ENCODE measurements around the gene ZC3H13.
"Not testable (repeated sequence)": the region's sequence is repeated elsewhere in the genome, so short reads cannot be mapped to it uniquely, and the experiment has no call there.

Gene ZC3H13

DNA sequence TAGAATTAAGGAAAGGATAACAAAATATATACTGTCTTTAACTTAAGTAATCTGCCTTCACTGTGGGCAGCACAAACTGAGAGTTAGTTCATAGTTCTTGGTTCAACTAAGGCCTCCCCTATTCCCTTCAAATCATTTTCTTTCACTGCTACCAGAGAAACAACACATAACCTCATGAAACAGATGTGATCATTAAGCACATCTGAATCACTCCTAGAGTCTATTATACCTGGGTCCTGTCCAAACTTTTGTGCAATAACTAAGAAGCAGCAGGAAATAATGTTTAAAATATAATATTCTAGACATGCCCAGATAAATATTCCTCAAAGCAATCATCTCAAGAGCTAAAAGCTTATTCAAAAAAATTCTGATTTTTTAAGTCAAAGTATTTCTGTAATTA, 62.9 kb downstream of the ZC3H13 start:
- no peak overlapping the region for H3K27ac ChIP-seq (ENCODE audit: low read depth, low read length)
- H3K27me3 ChIP-seq (ENCODE audit: control insufficient read depth in 1 of 2, insufficient read depth in 2 of 2, low read length in 2 of 2) = no peaks in the 10 kb centered on the region
- no peak overlapping the region for H3K4me3 ChIP-seq (ENCODE audit: low read depth in 1 of 2, low read length in 2 of 2)
- H3K4me1 ChIP-seq (ENCODE audit: control insufficient read depth in 1 of 2, insufficient read depth in 2 of 2, low read length in 2 of 2) = no peaks in the 10 kb centered on the region
- H3K9ac ChIP-seq (ENCODE audit: low read depth in 1 of 2, low read length in 2 of 2) = no peak overlapping the region
- H3K36me3 ChIP-seq (ENCODE audit: control insufficient read depth in 1 of 2, insufficient read depth in 2 of 2, low read length in 2 of 2) = peaks cover 21 to 40% of the 10 kb centered on the region in 2 donors
- H3K9me3 ChIP-seq (ENCODE audit: control insufficient read depth in 1 of 2, low read length in 2 of 2) = no peaks in the 10 kb centered on the region

DNA sequence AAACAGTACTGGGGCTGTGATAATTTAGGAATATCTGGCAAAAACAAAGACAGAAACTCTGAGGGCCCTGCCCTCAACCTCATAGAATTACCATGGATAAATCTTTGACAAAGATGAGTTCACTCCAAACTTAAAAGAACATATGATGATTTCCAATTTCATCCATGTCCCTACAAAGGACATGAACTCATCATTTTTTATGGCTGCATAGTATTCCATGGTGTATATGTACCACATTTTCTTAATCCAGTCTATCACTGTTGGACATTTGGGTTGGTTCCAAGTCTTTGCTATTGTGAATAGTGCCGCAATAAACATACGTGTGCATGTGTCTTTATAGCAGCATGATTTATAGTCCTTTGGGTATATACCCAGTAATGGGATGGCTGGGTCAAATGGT, 71.4 kb downstream of the ZC3H13 start:
- H3K4me1 ChIP-seq (ENCODE audit: control insufficient read depth in 1 of 2, insufficient read depth in 2 of 2, low read length in 2 of 2); H3K9me3 ChIP-seq (ENCODE audit: control insufficient read depth in 1 of 2, low read length in 2 of 2); H3K9ac ChIP-seq (ENCODE audit: low read depth in 1 of 2, low read length in 2 of 2); H3K27ac ChIP-seq (ENCODE audit: low read depth, low read length); H3K27me3 ChIP-seq (ENCODE audit: control insufficient read depth in 1 of 2, insufficient read depth in 2 of 2, low read length in 2 of 2); H3K4me3 ChIP-seq (ENCODE audit: low read depth in 1 of 2, low read length in 2 of 2): not testable (repeated sequence)
- H3K36me3 ChIP-seq (ENCODE audit: control insufficient read depth in 1 of 2, insufficient read depth in 2 of 2, low read length in 2 of 2) = peaks cover 17 to 28% of the 10 kb centered on the region in 2 donors

DNA sequence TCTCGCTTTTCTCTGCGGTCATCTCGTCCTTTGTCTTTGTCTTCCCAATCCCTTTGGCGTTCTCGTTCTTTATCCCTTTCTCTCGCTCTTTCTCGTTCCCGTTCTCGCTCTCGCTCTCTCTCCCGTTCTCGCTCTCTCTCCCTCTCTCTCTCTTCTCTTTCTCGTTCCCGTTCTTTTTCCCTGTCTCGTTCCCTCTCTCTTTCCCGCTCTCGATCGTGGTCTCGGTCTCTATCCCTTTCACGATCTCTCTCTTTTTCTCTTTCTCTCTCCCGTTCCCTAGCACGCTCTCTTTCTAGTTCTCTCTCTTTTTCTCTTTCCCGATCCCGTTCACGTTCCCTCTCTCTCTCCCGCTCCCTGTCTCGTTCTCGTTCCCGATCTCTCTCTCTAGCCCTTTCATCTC, 77.2 kb downstream of the ZC3H13 start:
- Histone ChIP-seq H3K9me3 (ENCODE audit: control insufficient read depth in 1 of 2, low read length in 2 of 2) (no peaks in the 10 kb centered on the region), H3K27me3 (ENCODE audit: control insufficient read depth in 1 of 2, insufficient read depth in 2 of 2, low read length in 2 of 2) (no peaks in the 10 kb centered on the region), H3K9ac (ENCODE audit: low read depth in 1 of 2, low read length in 2 of 2) (no peak overlapping the region), H3K27ac (ENCODE audit: low read depth, low read length) (no peak overlapping the region), H3K36me3 (ENCODE audit: control insufficient read depth in 1 of 2, insufficient read depth in 2 of 2, low read length in 2 of 2) (peaks cover 18 to 51% of the 10 kb centered on the region in 2 donors), H3K4me1 (ENCODE audit: control insufficient read depth in 1 of 2, insufficient read depth in 2 of 2, low read length in 2 of 2) (no peaks in the 10 kb centered on the region), H3K4me3 (ENCODE audit: low read depth in 1 of 2, low read length in 2 of 2) (no peak overlapping the region)

DNA sequence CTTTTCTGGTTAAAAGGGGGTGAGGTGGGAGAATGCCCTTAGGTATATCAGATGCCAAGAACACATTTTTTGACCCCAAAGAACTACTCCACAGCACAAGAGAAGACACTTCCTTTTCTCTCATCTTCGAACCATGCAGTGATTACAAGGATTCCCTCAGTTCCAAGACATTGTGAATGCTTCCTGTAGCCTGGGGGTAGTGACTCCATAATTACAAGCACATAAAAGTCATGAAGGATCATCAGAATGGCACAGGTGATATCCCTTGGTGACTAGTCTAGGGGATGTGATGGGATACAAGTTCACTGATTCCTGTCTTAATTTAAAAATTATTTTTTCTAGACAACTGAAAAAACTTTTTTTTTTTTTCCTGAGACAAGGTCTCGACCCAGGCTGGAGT, 78.0 kb downstream of the ZC3H13 start:
- no peaks in the 10 kb centered on the region for H3K9me3 ChIP-seq (ENCODE audit: control insufficient read depth in 1 of 2, low read length in 2 of 2)
- no peak overlapping the region for H3K9ac ChIP-seq (ENCODE audit: low read depth in 1 of 2, low read length in 2 of 2)
- H3K36me3 ChIP-seq (ENCODE audit: control insufficient read depth in 1 of 2, insufficient read depth in 2 of 2, low read length in 2 of 2) = peaks cover 20 to 50% of the 10 kb centered on the region in 2 donors

DNA sequence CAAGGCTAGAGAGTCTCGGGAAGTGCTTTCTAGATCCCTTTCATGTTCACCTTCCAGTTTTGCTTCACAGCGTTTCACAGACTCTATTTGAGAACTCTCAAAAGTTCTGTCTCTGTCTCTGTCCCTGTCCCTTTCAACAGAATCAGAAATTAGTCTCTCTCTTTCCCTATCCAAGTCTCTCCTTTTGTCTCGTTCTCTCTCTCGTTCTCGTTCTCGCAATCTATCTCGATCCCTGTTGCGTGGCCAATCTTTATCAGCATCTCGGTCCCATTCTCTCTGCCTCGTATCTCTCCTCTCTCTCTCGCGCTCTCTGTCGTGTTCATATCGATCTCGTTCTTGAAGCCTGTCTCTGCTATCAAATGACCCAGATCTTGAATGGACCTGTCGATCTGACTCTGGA, 85.0 kb downstream of the ZC3H13 start:
- Histone ChIP-seq H3K36me3 (ENCODE audit: control insufficient read depth in 1 of 2, insufficient read depth in 2 of 2, low read length in 2 of 2) (peaks cover 39 to 61% of the 10 kb centered on the region in 2 donors), H3K9ac (ENCODE audit: low read depth in 1 of 2, low read length in 2 of 2) (no peak overlapping the region), H3K4me1 (ENCODE audit: control insufficient read depth in 1 of 2, insufficient read depth in 2 of 2, low read length in 2 of 2) (no peaks in the 10 kb centered on the region), H3K9me3 (ENCODE audit: control insufficient read depth in 1 of 2, low read length in 2 of 2) (no peaks in the 10 kb centered on the region), H3K27ac (ENCODE audit: low read depth, low read length) (no peak overlapping the region), H3K4me3 (ENCODE audit: low read depth in 1 of 2, low read length in 2 of 2) (no peak overlapping the region), H3K27me3 (ENCODE audit: control insufficient read depth in 1 of 2, insufficient read depth in 2 of 2, low read length in 2 of 2) (no peaks in the 10 kb centered on the region)

More for the DNA sequence above, 78.0 kb downstream of the ZC3H13 start:
- H3K27ac ChIP-seq (ENCODE audit: low read depth, low read length) = no peak overlapping the region
- H3K4me3 ChIP-seq (ENCODE audit: low read depth in 1 of 2, low read length in 2 of 2) = no peak overlapping the region
- H3K27me3 ChIP-seq (ENCODE audit: control insufficient read depth in 1 of 2, insufficient read depth in 2 of 2, low read length in 2 of 2) = no peaks in the 10 kb centered on the region
- H3K4me1 ChIP-seq (ENCODE audit: control insufficient read depth in 1 of 2, insufficient read depth in 2 of 2, low read length in 2 of 2) = no peaks in the 10 kb centered on the region

DNA sequence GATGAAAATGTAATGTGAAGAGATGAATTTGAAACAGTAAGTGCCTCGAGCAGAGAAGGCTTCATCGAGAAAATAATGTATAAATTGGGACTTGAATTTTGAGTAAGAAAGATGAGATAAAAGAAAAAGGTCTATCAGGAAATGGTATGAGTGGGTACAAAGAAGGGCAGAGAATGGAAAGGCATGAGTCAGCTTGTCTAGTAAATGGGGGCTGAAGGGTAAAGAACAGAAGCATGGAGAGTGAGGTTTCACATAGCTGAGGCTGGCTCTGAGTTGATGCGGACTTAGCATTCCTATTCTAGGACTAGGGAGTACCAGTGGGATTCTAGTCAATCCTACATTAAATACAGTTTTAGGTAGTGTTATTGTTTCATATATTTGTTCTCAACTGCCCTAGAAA, 85.8 kb downstream of the ZC3H13 start:
- H3K9ac ChIP-seq (ENCODE audit: low read depth in 1 of 2, low read length in 2 of 2) = no peak overlapping the region
- H3K4me3 ChIP-seq (ENCODE audit: low read depth in 1 of 2, low read length in 2 of 2) = no peak overlapping the region
- peaks cover 35 to 58% of the 10 kb centered on the region in 2 donors for H3K36me3 ChIP-seq (ENCODE audit: control insufficient read depth in 1 of 2, insufficient read depth in 2 of 2, low read length in 2 of 2)
- H3K4me1 ChIP-seq (ENCODE audit: control insufficient read depth in 1 of 2, insufficient read depth in 2 of 2, low read length in 2 of 2) = no peaks in the 10 kb centered on the region
- H3K27ac ChIP-seq (ENCODE audit: low read depth, low read length) = no peak overlapping the region
- H3K9me3 ChIP-seq (ENCODE audit: control insufficient read depth in 1 of 2, low read length in 2 of 2) = no peaks in the 10 kb centered on the region
- no peaks in the 10 kb centered on the region for H3K27me3 ChIP-seq (ENCODE audit: control insufficient read depth in 1 of 2, insufficient read depth in 2 of 2, low read length in 2 of 2)

DNA sequence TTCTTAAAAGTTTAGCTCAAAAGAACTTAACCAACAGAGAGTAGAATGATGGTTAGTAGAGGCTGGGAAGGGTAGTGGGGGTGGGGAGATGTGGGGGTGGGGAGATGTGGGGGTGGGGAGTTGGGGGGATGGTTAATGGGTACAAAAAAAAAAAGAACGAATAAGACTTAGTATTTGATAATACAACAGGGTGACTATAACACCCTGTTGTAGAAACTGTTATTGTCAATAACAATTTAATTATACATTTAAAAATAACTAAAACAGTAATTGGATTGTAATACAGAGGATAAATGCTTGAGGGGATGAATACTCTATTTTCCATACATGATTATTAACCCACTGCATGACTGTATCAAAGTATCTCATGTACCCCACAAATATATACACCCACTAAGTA, 91.1 kb downstream of the ZC3H13 start:
- Histone ChIP-seq H3K9me3 (ENCODE audit: control insufficient read depth in 1 of 2, low read length in 2 of 2) (no peaks in the 10 kb centered on the region), H3K4me3 (ENCODE audit: low read depth in 1 of 2, low read length in 2 of 2) (no peak overlapping the region), H3K4me1 (ENCODE audit: control insufficient read depth in 1 of 2, insufficient read depth in 2 of 2, low read length in 2 of 2) (no peaks in the 10 kb centered on the region), H3K27me3 (ENCODE audit: control insufficient read depth in 1 of 2, insufficient read depth in 2 of 2, low read length in 2 of 2) (no peaks in the 10 kb centered on the region), H3K27ac (ENCODE audit: low read depth, low read length) (no peak overlapping the region), H3K36me3 (ENCODE audit: control insufficient read depth in 1 of 2, insufficient read depth in 2 of 2, low read length in 2 of 2) (peaks cover 18 to 50% of the 10 kb centered on the region in 2 donors), H3K9ac (ENCODE audit: low read depth in 1 of 2, low read length in 2 of 2) (no peak overlapping the region)

DNA sequence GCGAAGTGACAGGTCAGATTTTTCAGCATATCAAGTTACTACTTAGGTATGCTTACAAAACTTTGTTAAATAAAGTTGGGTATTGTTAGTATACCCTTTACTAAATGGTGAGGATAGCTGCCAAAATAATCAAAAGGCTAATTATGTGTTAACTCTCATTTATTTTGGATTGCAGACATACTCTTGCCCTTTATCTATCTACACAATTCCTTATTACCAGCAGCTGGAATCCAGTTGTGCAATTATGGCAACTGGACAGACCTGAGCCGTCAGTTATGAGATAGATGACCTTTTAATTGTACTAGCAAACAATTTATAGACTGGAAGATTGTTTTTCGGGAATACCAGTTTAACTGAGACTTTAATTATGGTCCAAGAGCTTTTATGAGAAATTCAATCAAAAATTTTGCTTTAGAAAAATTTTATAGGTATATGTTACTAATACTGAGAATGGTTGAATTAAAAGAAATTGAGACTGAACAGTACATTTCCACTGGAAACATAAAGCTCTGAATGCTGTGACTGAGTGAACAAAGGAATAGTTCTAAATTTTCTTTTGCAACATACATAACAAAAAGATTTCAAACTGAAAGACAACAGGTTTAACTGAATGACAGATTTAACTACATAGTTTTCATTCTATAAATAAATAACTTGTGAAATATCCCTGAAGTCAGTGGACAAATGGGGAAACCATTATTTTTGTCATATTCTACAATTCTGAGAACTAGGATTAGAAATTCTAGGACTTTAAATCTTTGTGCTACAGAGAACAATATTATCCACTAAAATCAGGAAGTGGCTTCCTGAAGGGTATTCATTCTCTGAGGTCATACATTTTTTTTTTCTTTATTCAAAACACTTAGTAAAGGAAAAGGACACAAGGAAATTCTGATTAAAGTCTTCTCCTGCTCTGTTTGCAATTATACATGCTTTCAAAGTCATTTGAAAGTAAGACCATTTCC, 97.4 kb downstream of the ZC3H13 start:
- no peaks in the 10 kb centered on the region for H3K4me1 ChIP-seq (ENCODE audit: control insufficient read depth in 1 of 2, insufficient read depth in 2 of 2, low read length in 2 of 2)
- no peak overlapping the region for H3K4me3 ChIP-seq (ENCODE audit: low read depth in 1 of 2, low read length in 2 of 2)
- no peak overlapping the region for H3K27ac ChIP-seq (ENCODE audit: low read depth, low read length)
- no peaks in the 10 kb centered on the region for H3K9me3 ChIP-seq (ENCODE audit: control insufficient read depth in 1 of 2, low read length in 2 of 2)
- no peak overlapping the region for H3K9ac ChIP-seq (ENCODE audit: low read depth in 1 of 2, low read length in 2 of 2)
- H3K27me3 ChIP-seq (ENCODE audit: control insufficient read depth in 1 of 2, insufficient read depth in 2 of 2, low read length in 2 of 2) = no peaks in the 10 kb centered on the region
- H3K36me3 ChIP-seq (ENCODE audit: control insufficient read depth in 1 of 2, insufficient read depth in 2 of 2, low read length in 2 of 2) = peaks cover 12 to 33% of the 10 kb centered on the region in 2 donors

DNA sequence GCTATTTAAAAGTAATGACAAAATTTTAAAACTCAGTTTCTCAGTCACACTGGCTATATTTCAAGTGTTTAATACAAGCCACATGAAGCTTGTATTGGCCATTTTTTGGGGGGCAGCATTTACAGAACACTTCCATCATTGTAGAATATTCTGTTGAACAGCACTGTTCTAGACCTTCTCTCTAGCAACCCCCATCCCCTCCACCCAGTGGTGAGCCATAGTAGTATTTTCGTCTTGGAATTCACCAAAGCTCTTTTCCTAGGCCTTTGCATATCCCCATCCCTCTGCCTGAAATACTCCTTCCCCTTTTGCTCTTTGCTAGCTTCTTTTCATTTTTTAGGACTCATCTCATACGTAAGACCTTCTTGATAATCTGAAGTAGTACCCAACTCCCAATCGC, 99.5 kb downstream of the ZC3H13 start:
- Histone ChIP-seq H3K36me3 (ENCODE audit: control insufficient read depth in 1 of 2, insufficient read depth in 2 of 2, low read length in 2 of 2) (peaks cover 12 to 24% of the 10 kb centered on the region in 2 donors), H3K27me3 (ENCODE audit: control insufficient read depth in 1 of 2, insufficient read depth in 2 of 2, low read length in 2 of 2) (no peaks in the 10 kb centered on the region), H3K9ac (ENCODE audit: low read depth in 1 of 2, low read length in 2 of 2) (no peak overlapping the region), H3K4me1 (ENCODE audit: control insufficient read depth in 1 of 2, insufficient read depth in 2 of 2, low read length in 2 of 2) (no peaks in the 10 kb centered on the region), H3K4me3 (ENCODE audit: low read depth in 1 of 2, low read length in 2 of 2) (no peak overlapping the region), H3K27ac (ENCODE audit: low read depth, low read length) (no peak overlapping the region), H3K9me3 (ENCODE audit: control insufficient read depth in 1 of 2, low read length in 2 of 2) (no peaks in the 10 kb centered on the region)

DNA sequence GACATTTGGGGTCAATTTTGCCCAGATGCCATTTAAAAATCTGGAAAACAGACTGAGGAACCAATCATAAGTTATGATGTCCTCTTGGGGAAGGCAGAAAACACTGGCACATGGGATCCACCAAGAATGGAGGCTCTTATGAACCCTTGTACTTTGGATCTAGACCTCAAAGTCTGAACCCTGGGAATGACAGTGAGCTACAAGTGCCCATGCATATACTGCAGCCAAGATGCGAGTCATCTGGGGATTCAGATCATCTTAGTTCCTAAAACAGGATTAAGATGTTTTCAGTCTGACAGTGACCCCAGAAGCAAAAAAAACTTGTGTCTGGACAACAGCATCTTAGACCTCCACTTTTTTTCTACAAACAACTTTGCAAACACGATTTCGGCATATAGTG, 100.8 kb downstream of the ZC3H13 start:
- Histone ChIP-seq H3K9me3 (ENCODE audit: control insufficient read depth in 1 of 2, low read length in 2 of 2) (no peaks in the 10 kb centered on the region), H3K27me3 (ENCODE audit: control insufficient read depth in 1 of 2, insufficient read depth in 2 of 2, low read length in 2 of 2) (no peaks in the 10 kb centered on the region), H3K4me1 (ENCODE audit: control insufficient read depth in 1 of 2, insufficient read depth in 2 of 2, low read length in 2 of 2) (no peaks in the 10 kb centered on the region), H3K36me3 (ENCODE audit: control insufficient read depth in 1 of 2, insufficient read depth in 2 of 2, low read length in 2 of 2) (peaks cover 9 to 11% of the 10 kb centered on the region in 2 donors), H3K4me3 (ENCODE audit: low read depth in 1 of 2, low read length in 2 of 2) (no peak overlapping the region), H3K9ac (ENCODE audit: low read depth in 1 of 2, low read length in 2 of 2) (no peak overlapping the region), H3K27ac (ENCODE audit: low read depth, low read length) (no peak overlapping the region)

Data from duodenal mucosa (tissue), 2 donors.